ENCODE results near the gene DIO1.

DNA sequence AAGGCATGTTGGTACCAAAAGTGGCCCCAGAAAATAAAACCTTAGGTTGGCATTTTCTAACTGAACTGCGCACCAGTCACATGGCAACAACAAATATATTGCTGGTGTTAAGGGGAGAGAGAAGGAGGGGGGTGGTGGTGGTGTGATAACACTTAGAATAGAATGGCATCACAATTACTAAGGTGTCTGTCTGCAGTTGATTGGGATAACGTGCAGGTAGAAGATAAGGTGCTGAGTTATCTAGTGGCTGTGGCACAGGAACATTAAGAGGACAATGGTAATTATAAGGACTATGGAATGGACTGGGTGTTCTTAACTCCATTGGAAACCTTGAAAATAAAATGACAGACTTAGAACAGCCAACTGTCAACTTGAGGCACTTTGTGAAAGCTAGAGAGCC is 3.0 kb upstream of the DIO1 start:
- TF ChIP-seq, protein P1, sequence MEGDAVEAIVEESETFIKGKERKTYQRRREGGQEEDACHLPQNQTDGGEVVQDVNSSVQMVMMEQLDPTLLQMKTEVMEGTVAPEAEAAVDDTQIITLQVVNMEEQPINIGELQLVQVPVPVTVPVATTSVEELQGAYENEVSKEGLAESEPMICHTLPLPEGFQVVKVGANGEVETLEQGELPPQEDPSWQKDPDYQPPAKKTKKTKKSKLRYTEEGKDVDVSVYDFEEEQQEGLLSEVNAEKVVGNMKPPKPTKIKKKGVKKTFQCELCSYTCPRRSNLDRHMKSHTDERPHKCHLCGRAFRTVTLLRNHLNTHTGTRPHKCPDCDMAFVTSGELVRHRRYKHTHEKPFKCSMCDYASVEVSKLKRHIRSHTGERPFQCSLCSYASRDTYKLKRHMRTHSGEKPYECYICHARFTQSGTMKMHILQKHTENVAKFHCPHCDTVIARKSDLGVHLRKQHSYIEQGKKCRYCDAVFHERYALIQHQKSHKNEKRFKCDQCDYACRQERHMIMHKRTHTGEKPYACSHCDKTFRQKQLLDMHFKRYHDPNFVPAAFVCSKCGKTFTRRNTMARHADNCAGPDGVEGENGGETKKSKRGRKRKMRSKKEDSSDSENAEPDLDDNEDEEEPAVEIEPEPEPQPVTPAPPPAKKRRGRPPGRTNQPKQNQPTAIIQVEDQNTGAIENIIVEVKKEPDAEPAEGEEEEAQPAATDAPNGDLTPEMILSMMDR (IDR thresholded peaks at IDR 0.05) = no peak
- TF ChIP-seq POLR2A (IDR thresholded peaks at IDR 0.05) = no peak

All from heart left ventricle (tissue), 13 donors.